CD4-positive, alpha-beta T cell treated with Interleukin-4 for 4 hours (primary cell): ENCODE results near the gene PTPRN2.

Experiments
- DNase-seq: peaks from one replicate; pipeline ENCODE4 v3.0.0-alpha.2; 2020

Gene PTPRN2

DNA sequence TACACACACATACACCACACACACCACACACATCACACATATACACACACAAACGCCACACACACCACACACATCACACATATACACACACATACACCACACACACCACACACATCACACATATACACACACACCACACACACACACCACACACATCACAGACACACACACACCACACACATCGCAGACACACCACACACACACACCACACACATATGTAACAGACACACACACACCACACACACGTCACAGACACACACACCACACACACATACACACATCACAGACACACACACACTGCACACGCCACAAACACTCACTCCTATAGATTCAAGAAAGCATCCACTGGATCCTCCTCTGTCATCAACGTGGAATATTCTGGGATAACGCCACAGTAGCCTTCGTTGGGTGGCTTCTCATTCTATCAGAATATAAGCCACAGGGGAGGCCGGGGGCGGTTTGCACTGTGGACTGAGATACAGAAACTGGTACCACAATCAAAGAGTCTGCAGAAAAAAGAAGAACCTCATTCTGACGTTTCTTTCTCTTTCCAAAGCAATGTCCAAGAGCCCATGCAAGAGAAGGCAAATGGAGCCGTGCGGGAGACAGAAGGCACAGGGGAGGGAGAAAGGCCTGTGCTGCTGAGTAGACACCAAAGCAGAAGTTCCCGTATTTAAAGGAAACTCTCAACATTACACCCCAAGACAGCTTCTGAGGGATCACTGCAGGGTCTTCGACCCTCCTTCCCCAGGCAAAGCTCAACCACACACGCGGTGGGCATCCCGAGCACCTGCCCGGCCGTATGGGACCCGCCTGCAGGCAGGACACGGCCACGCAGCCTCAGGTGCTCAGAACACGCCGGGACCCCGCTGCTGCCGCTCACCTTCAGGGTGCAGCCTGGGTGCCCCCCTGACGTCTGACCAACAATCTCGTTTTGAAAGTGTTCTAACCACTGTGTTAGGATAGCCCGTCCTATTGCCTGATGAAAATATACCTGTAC, 929.6 kb downstream of the PTPRN2 start:
- no peak for DNase-seq

DNA sequence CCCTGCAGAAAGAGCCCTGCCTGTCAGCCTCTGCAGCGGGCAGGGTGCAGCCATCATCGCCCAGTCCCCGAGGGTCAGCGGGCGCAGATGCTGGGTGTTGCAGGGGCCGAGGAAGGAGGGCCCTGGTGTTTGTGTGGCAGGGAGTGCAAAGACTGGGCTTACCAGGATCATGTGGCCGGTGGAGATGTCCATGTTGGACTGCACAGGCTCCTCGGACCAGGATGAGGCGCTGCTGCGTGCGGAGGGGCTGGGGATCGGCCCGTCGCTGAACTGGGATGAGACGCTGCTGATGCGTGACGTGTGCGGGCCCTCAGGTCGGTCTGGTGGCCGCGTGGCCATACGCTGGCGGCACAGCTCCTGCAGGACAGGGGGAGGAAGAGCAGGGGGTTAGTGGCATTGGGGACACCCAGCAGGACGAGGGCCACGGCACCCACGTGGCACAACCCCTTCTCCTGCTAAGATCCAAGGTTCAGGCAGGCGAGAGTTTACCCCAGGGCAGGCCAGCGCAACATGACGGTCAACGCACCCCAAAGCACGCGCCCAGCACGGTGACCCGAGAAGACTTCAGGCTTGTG, 931.3 kb downstream of the PTPRN2 start:
- no peak for DNase-seq

DNA sequence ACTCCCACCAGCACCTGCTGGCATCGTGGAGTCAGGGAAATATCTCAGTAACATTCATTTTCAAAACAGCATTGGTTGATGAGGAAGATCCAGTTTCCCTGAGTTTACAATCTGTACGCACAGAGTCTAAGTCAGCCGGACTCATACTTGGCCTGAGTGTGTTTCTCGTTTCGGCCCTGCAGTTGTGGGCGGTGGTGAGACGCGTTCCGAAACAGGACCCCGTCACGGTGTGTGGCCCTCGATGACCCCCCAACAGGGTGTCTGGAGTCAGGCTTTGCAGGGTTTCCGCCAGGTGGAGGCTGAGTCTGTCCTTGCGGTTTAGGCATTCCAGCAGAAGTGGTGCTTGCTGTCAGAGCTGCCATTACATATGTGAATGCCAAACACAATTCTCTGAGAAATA, 933.3 kb downstream of the PTPRN2 start:
- no peak for DNase-seq

DNA sequence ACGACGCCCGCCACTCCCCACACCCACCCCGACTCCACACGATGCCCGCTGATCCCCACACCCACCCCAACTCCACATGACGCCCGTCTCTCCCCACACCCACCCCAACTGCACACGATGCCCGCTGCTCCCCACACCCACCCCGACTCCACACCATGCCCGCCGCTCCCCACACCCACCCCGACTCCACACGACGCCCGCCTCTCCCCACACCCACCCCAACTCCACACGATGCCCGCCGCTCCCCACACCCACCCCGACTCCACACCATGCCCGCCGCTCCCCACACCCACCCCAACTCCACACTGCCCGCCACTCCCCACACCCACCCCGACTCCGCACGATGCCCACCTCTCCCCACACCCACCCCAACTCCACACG, 933.8 kb downstream of the PTPRN2 start:
- no peak for DNase-seq

DNA sequence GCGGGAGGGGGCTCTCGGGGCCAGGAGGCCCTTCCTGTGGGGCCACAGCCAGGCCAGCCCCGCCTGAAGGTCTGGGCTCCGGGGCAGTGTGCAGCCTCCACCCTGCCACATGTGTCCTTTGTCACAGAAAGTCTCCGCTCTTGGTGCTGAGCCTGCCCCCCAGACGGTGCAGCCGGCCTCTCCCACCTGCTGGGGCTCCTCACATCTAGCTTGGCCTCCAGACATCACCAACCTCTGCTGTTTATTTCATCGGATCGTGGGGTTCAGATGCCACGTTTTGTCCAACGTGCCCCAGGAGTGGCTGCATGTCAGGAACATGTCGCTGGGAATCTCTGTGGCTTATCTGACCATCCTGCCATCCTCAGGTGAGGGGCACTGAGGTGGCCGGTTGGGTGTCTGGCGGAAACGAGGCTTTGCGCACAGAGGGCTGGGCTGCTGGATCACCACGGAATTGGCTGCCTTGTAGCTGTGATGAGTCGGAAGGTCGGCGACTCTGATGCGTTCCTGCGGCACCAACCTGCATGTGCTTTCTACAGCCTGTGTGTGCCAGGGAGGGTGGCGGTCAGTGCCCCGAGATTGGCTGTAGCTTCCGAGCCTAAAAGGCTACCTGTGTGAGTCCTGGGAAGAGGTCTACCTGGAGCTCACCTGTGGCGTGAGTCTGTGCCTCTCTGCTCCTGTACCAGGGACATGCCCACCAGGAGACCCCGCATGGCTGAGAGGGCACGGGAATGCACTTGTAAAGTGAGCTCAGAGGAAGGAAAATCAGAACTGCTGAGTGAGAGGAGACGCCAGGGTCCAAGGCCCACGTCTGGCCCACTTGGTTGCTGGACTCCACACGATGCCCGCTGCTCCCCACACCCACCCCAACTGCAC, 934.4 kb downstream of the PTPRN2 start:
- no peak for DNase-seq

DNA sequence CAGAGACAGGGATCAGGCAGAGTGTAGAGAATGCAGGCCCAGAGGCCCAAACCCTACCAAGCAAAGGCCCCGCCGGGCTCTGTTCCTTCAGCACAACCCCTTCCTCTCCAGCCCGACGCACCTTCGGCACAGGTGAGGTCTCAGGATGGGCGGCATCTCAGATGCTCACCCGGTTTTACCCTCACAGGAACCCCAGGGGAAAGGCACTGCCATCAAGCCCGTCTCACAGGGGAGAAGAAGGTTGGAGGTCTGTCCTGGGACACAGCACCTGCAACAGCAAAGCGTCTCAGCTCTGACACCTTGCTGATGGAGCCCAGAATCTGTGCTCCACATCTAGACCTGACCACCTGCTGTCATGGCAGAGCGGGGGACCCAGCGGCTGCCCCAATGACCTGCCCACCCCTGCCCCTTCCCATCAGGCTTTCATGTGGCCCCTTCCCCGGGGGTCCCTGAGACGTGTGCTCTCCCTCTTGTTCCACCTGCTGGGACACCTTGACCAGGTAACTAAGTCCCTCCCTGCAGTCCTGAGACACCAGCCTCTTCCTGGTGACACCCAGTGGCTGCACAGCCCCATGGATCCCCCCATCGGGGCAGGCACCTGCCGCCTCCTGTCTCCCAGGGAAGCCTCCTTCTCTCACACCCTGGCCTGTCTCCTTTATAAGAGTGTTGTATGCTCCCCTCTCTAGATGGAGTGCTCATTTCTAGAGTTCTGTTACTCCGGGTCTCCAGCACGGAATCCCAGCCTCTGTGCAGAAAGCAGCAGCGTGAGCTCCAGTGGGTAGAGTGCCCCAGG, 935.3 kb downstream of the PTPRN2 start:
- DNase-seq: no peak

DNA sequence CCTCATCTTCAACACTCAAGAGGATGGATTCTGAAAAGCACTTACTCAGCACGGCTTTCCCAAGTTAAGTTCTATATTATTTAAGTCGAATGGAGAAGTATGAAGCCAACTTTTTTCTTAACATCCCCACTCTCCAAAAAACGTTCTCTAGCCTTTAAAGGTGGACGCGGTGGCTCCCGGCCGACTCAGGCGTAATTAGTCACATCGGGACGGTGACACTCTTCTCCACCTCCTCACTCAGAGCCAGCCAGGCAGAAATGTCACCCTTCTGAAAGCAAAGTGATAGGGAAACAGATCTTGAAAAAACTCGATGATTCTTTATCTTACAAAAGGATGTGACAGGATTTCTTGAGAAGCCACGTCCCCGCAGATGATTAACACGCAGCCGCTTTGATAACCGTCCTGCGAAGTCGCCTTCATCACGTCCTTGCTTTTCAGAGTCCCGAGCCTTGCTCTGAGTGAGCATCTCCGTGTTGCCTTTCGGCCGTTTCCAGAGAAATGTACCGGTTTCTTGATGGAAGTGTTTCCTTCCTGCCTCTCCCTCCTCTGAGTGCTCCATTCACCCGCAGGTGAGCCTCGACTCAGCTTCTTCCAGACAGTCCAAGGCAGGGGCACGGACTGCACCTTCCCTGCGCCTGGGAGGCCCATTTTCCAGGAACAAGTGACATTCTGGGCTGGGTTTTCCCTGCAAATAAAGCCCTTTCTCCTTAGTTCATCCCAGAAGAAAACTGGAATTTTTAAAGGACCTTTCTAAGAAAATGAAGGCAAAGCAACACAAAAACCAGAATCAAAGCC, 936.1 kb downstream of the PTPRN2 start:
- no peak for DNase-seq

DNA sequence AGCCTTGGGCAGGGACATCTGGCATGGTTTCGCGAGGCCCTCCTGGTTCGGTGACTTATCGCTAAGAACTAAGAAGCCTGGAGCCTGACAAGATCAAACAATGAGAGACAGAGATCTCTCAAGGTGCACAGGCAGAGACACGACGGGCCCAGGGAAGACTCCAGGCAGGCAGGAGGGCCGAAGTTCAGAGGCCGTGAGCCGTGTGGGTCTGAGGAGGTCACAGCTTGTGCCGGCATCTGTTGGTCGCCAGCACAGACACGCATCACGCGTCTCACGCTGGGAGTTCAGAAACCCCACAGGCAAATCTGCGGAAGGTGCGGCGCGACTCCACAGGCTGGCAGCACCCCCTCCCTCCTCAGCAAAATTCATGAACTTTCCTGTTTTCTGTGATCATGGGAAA, 936.8 kb downstream of the PTPRN2 start:
- DNase-seq: no peak

DNA sequence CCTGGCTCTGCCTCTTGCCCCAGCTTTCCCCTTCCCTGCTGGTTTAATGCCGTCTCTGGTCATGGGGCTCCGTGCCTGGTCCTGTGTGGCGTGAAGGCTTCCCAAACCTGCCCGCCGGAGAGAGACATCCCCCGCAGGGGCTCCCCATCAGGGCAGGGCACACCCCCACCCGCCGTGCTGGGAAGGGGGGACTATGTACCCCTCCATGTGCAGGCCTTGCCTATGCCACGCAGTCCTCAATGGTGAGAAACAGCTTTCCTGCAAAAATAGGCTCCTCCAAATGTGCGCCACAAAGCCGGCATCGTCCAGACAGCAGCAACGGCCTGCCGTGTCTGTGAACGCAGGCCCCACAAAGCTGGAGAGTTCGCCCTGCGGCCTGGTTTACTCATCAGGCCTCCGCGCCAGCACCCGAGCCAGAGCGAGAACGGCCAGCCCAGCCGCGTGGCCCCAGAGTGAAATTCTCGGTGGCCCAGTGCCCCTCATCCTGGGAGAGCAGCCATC, 937.4 kb downstream of the PTPRN2 start:
- DNase-seq: no peak

DNA sequence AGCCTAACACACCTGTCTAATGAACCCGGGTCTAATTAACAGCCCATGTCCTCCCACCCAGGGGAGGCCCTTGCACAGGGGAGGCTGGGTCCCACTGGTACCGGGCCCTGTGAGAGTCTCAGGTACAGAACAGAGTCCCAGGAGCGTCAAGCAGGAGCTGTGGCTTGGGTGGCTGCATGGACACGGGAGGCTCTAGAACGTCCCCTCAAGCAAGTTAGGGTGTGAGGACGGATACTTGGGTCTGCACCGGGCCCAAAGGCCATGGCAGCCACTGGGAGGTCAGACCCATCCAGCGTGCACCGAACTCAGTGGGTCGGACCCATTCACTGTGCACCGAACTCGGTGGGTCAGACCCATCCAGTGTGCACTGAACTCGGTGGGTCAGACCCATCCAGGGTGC, 941.1 kb downstream of the PTPRN2 start:
- DNase-seq: no peak

DNA sequence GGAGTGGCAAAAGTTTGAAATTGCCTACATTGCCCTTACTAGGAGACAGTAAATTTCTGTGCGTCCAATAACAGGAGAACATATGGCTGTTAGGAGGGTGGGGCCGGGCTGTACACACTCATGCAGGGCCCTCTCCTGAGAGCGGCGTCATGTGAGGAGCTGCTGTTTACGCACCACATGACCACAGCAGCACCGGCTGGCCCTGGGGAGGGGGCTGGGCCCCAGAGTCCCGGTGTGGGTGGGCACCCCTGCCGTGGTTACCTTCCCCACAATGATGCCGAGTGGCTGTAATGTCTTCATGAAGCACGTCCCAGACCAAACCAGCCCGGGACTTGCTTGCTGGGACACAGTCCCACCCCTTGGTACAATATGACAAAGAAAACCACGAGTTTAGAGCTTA, 942.1 kb downstream of the PTPRN2 start:
- DNase-seq: no peak

DNA sequence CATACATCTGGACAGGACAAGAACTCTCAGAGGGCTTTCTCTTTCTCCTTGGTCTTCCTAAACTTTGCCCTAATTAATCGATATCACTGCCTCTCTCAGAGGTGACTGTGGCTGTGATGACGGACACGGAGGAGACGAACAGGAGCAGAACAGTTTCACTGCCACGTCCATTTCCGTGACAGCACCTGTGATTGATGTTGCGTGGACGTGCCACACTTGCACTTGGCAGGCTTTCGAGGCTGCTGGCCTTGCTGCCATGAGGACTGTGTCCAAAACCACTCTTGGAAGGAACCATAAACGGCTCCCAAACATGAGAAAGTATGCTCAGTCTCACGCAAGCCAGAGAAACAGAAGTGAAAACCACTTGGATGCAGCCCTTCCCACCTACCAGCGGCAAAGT, 942.7 kb downstream of the PTPRN2 start:
- DNase-seq: no peak

DNA sequence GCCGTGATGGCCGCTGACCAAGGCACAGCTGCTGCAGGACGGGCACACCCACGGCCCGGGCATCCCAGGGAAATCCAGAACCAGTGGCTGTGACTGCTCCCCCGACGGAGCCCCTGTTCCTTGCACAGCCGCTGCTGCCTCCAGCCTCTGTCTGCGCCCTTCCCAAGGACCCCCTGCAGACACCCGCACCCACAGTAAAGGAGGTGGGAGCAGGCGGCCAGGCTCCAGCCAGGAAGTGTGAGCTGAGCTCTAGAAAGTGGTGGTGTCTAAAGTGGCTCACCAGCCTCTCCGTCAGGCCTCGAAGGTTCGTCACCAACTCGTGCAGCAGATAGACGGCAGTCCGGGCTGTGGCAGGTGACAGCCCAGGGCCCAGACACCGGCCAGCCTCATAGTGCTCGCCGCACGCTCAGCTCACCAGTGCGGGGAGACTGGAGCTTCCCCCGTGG, 944.1 kb downstream of the PTPRN2 start:
- DNase-seq: no peak

DNA sequence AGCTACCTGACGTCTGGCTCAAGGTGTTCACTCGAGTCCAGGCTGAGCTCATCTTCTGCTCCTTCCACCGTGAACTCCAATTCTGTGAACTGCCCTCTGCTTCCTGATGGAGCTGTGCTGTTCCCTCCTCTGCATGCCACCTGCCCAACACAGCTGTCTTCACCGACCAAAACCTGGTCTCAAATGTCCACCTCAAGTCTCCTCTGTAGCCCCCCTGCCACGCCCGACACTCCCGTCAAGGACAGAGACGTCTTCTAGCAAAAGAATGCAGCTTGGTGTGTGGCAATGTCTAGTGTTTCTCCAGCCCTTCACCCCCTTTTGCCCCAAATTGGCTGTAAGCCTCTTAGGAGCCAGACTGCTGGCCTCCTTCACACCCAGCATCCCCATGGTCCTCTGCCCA, 945.8 kb downstream of the PTPRN2 start:
- no peak for DNase-seq

DNA sequence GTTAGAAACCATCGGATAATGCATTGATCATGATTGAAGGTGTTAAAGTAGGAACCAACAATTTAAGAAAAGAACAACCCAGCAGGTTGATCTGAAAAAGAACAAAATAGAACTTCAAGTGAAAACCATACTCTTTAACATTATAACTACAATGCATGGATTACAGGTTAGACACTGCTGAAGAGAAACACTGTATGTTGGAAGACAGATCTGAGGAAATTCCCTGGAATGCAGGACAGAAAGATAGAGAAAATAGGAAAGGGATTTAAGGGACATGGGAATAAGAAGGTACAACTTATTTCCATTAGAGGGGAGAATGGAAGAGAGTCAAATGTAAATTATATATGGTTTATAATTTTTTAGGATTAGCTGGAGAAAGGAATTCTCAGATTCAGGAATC, 947.5 kb downstream of the PTPRN2 start:
- DNase-seq: no peak

DNA sequence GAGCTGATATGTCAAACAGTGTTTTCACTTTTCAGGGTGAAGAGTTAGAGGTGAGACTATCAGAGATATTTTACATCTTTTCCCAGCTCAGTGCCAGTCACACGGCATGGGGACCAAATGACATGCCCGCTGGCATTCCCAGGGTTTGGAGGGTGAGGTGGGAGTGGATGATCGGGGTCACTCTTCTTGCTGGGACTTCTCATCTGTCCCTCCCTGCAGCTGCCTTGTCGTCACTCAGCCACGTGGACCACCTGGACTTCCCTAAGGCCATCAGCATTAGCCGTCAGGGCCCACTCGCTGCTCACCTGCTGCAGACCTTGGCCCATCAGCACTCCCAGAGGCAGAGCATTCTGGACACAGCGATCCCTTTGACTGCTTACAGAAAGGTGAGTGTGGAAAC, 949.1 kb downstream of the PTPRN2 start:
- DNase-seq: no peak

DNA sequence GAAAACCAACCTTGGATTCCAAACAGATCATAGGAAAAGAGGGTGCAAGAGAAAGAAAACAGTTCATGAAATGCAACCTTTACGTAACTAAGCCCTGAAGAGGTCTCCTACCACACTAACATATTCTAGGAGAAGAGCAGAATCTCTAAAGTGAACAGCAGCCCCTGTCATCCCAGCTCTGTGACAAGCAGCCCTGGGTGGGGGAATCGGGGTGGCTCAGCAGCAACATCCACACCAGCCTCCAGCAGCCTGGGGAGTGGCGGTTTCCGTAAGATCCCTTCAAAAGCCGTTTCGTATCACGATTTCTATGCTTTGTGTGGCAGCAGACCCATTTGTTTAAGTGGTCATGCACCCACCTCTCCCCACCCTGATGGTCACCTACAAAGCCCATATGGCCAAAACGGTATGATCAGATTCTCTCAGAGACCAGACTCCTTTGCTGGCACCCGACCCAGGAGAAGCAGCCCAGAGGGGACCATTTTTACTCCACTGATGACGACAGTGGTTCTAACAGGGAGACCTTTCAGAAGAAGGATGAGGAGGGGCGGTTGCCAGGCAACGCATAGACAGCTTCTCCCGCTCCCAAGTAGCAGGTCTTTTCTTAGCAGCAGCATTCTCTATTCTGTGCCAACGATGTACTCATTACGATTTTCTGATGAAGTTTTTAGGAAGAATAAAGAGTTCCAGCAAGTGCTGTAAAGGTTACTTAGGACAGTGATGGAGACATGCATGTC, 950.2 kb downstream of the PTPRN2 start:
- no peak for DNase-seq

DNA sequence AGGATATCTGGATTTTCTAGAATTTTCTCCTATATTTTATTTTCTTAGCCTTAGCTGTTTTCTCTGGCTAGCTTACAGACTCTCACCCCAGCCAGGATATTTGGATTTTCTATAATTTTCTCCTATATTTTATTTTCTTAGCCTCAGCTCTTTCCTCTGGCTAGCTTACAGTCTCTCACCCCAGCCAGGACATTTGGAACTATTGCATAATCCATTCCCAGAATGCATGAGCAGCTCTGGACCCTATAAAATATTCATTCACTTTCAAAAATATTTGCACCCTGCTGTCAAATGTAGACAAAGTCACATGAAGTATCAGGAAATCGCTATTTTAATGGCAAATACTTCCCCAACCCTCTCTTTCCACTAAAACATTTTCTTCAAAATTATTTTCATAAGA, 952.0 kb downstream of the PTPRN2 start:
- DNase-seq: no peak

DNA sequence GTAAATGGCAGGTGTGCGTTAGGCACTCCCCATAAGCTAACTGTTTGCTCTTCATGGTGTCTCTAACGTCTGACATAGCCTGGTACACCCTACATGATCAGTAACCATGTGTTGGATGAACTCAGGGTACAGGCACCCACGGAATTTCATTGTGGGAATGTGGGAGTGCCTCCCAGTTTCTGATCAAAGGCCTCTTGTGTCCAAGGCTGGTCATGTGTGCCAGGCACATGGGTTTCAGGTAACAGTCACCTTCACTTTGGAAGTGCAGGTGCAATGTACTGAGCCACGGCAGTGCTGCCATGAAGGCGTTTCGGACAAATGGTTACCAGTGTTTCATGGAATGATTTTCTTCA, 952.5 kb downstream of the PTPRN2 start:
- no peak for DNase-seq

DNA sequence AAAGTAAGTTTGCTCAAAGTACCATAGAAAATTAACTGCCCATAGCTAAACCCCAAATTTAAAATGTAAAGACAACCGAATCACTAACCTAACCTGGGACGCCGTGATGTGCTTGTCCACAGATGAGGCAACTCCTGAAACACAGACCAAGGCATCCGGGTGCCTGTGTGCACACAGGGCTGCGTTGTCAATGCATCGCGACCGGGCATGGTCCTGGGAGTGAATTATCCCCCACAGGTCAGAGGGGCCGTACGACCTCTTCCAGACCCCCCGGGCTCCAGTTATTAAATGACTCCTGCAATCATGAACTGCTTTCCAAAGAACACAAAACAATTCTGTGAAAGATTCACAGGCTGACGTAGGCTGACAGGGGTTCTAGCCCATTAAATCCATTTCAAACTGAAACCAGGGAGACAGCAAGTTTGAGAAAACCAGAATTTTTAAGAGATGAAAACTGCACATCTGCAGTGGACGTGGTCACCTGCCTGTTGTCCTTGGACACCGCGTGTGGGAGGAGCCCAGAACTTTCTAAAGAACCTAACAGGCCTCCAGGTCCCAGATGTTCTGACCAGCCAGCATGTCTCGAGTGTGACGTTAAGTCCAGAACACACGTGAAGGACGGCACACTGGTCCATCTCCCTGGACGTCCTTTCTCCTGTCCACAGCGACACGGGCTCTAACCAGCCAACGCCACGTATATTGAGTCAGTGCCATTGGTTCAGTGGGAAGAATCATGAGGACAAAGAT, 953.0 kb downstream of the PTPRN2 start:
- DNase-seq: no peak
